Lower lobe of right lung (tissue), 2 donors: ENCODE results near the gene UGT1A8. TPM values are rescaled to one million over a fixed set of nuclear protein-coding genes. Genes with fewer than 3 reads are reported as not detected.

Experiments
- ATAC-seq, 2 donors: fragments of 200-7000 bp; cut with Tn5 transposase; one replicate each; pipeline ENCODE4 v1.9.1; 2020 to 2022; ENCODE audit warnings: mild to moderate bottlenecking in 2 of 2, moderate library complexity in 2 of 2
- DNase-seq: peaks from one replicate; pipeline ENCODE4 v3.0.0-alpha.2; 2020
- H3K27ac ChIP-seq: fragments of 200-600 bp; one replicate; pipeline ENCODE4 v1.8.0; 2022
- H3K27me3 ChIP-seq: fragments of 200-600 bp; one replicate; pipeline ENCODE4 v1.8.0; 2022; ENCODE audit warnings: low read depth
- H3K36me3 ChIP-seq: fragments of 200-600 bp; one replicate; pipeline ENCODE4 v1.8.0; 2022; ENCODE audit warnings: mild to moderate bottlenecking
- H3K4me1 ChIP-seq: fragments of 200-600 bp; one replicate; pipeline ENCODE4 v1.8.0; 2022
- H3K4me3 ChIP-seq: fragments of 200-600 bp; one replicate; pipeline ENCODE4 v1.8.0; 2022; ENCODE audit warnings: mild to moderate bottlenecking
- H3K9me3 ChIP-seq: fragments of 200-600 bp; one replicate; pipeline ENCODE4 v1.8.0; 2022
- CTCF ChIP-seq: fragments of 200-600 bp; IDR thresholded peaks from one replicate; pipeline ENCODE4 v1.8.0; 2022; ENCODE audit warnings: antibody characterized with exemption, mild to moderate bottlenecking
- intact Hi-C: fragments of 100-400 bp; cut with DNase I; formaldehyde crosslinking; loops from one replicate; pipeline ENCODE4 v1.11.0; 2022
- total RNA-seq: library from RNA; stranded (reverse); fragmentation: NEBNext Ultra II Directional; extraction: Animal tissue kit (Norgen Biotek cat#: 25700); gene quantifications from one replicate; pipeline ENCODE4 v1.2.1, GENCODE V29; 2021
- donor health status: DM: no; HTN: yes; CAD: no; lungs with severe emphysema.

The UGT1A8 gene
- total RNA-seq, 1 donor from 2014 or later = not detected

- H3K27ac ChIP-seq = no peak overlapping the region
- peaks cover 4% of the 10 kb centered on the region for H3K27me3 ChIP-seq
- no peaks in the 10 kb centered on the region for H3K36me3 ChIP-seq
- DNase-seq = no peak
- no peaks in the 10 kb centered on the region for H3K4me1 ChIP-seq
- TF ChIP-seq CTCF = no peak
- H3K4me3 ChIP-seq = no peak overlapping the region
- intact Hi-C loops = no loop called here
- ATAC-seq = no peak
- H3K9me3 ChIP-seq = no peaks in the 10 kb centered on the region
Observed at GRCh38 chr2:233658610-233659009, 41.2 kb downstream of the UGT1A8 start.

- intact Hi-C loops = no loop called here
- Histone ChIP-seq H3K27ac (no peak overlapping the region), H3K9me3 (no peaks in the 10 kb centered on the region), H3K27me3 (peaks cover 4% of the 10 kb centered on the region), H3K4me1 (no peaks in the 10 kb centered on the region), H3K4me3 (no peak overlapping the region), H3K36me3 (no peaks in the 10 kb centered on the region)
- DNase-seq (no peak), ATAC-seq (no peak)
- no peak for TF ChIP-seq CTCF
Observed at GRCh38 chr2:233663911-233664310, 46.5 kb downstream of the UGT1A8 start.

- ATAC-seq (no peak), DNase-seq (no peak)
- intact Hi-C loops = no loop called here
- Histone ChIP-seq H3K4me3 (no peak overlapping the region), H3K9me3 (no peaks in the 10 kb centered on the region), H3K36me3 (no peaks in the 10 kb centered on the region), H3K4me1 (no peaks in the 10 kb centered on the region), H3K27ac (no peak overlapping the region), H3K27me3 (no peaks in the 10 kb centered on the region)
- TF ChIP-seq CTCF = no peak
Observed at GRCh38 chr2:233668605-233669260, 51.3 kb downstream of the UGT1A8 start.

- H3K9me3 ChIP-seq = no peaks in the 10 kb centered on the region
- no peaks in the 10 kb centered on the region for H3K27me3 ChIP-seq
- H3K27ac ChIP-seq = no peak within 1 kb of the TSS
- ATAC-seq (no peak), DNase-seq (no peak)
- H3K4me3 ChIP-seq = no peak within 1 kb of the TSS
- no peak for TF ChIP-seq CTCF
- H3K36me3 ChIP-seq = no peaks in the 10 kb centered on the region
- H3K4me1 ChIP-seq = no peaks in the 10 kb centered on the region
- intact Hi-C loops = no loop called here
Observed at GRCh38 chr2:233671290-233672161, 54.1 kb downstream of the UGT1A8 start, which contains the start of gene UGT1A9. Gene UGT1A9, plus strand, starts transcription at chr2:233671898. Its CDS starts 37 bp downstream, at chr2:233671935.

GRCh38 chr2:233672886-233673285 is 55.5 kb downstream of the UGT1A8 start:
- ATAC-seq = no peak
- DNase-seq = no peak
- Histone ChIP-seq H3K4me3 (no peak overlapping the region), H3K27ac (no peak overlapping the region), H3K27me3 (no peaks in the 10 kb centered on the region), H3K36me3 (no peaks in the 10 kb centered on the region), H3K9me3 (no peaks in the 10 kb centered on the region), H3K4me1 (no peaks in the 10 kb centered on the region)
- TF ChIP-seq CTCF = no peak
- intact Hi-C loops = no loop called here
